Left renal cortex interstitium (tissue), 4 donors: ENCODE data around the gene STUM. TPM values are rescaled to one million over a fixed set of nuclear protein-coding genes. Genes with fewer than 3 reads are reported as not detected.
A peak's percentile ranks its signal among the peaks of the same experiment; 100 is the strongest.

ENCODE experiments used
- DNase-seq, 4 donors: peaks; one replicate each; pipeline ENCODE4 v3.0.0-alpha.2; 2013; ENCODE audit warnings: low read depth in 4 of 4, low spot score in 2 of 4, missing footprints in 1 of 4
- polyA plus RNA-seq, 4 donors: library from polyadenylated mRNA; unstranded; fragments of 120-200 nt; gene quantifications; one replicate each; pipeline ENCODE4 v1.2.1, GENCODE V29; 2013; ENCODE audit not compliant: insufficient read length in 4 of 4

Gene STUM
- polyA plus RNA-seq, 4 donors, result 1.0 to 2.2 (median 1.5) TPM

GRCh38 chr1:226619031-226619430 is 70.5 kb downstream of the STUM start:
- DNase-seq, result no peak

- no peak for DNase-seq
These were observed 73.4 kb downstream of the STUM start for GRCh38 chr1:226622012-226622411.

- no peak for DNase-seq
These were observed 76.0 kb downstream of the STUM start for GRCh38 chr1:226624526-226624925.

GRCh38 chr1:226625326-226625725 is 76.8 kb downstream of the STUM start:
- no peak for DNase-seq

GRCh38 chr1:226625832-226626576 is 77.4 kb downstream of the STUM start:
- no peak for DNase-seq

- no peak for DNase-seq
These were observed 78.0 kb downstream of the STUM start for GRCh38 chr1:226626577-226626956.

- no peak for DNase-seq
These were observed 78.6 kb downstream of the STUM start for GRCh38 chr1:226627050-226627755.

- no peak for DNase-seq
These were observed 79.5 kb downstream of the STUM start for GRCh38 chr1:226627924-226628611.

GRCh38 chr1:226628612-226629155 is 80.1 kb downstream of the STUM start:
- DNase-seq, result no peak

- no peak for DNase-seq
These were observed 80.8 kb downstream of the STUM start for GRCh38 chr1:226629210-226629895.

GRCh38 chr1:226629896-226630550 is 81.5 kb downstream of the STUM start:
- no peak for DNase-seq

- DNase-seq, result no peak
These were observed 82.0 kb downstream of the STUM start for GRCh38 chr1:226630592-226630991.

GRCh38 chr1:226631229-226632000 is 82.9 kb downstream of the STUM start:
- no peak for DNase-seq

GRCh38 chr1:226632169-226632879 is 83.8 kb downstream of the STUM start:
- DNase-seq, result no peak

- no peak for DNase-seq
These were observed 84.4 kb downstream of the STUM start for GRCh38 chr1:226632922-226633351.

- DNase-seq, result no peak
These were observed 85.1 kb downstream of the STUM start for GRCh38 chr1:226633541-226634165.

GRCh38 chr1:226634166-226634588 is 85.6 kb downstream of the STUM start:
- peak in 1 of 4 donors; percentile 40 for DNase-seq

GRCh38 chr1:226634611-226635246 is 86.2 kb downstream of the STUM start:
- no peak for DNase-seq
